ENCODE data around the gene KCNQ1.

- no peak for TF ChIP-seq EZH2 (IDR thresholded peaks at IDR 0.05; ENCODE audit: low read length, missing control alignments)
- no peak for TF ChIP-seq CTCF (conservative IDR thresholded peaks at IDR 0.05 in 1 of 2, IDR thresholded peaks at IDR 0.05 in 1 of 2; ENCODE audit: low read depth in 1 of 2, low read length in 2 of 2)
Observed at GRCh38 chr11:2732261-2732939, 287.6 kb downstream of the KCNQ1 start.

Data from fibroblast of lung (primary cell).